ENCODE measurements around the gene C16orf74. TPM values are rescaled to one million over a fixed set of nuclear protein-coding genes. Genes with fewer than 3 reads are reported as not detected.

The C16orf74 gene
- total and polyA plus RNA-seq, 11 donors = 0.53 to 4.1 (median 1.6) TPM

DNA sequence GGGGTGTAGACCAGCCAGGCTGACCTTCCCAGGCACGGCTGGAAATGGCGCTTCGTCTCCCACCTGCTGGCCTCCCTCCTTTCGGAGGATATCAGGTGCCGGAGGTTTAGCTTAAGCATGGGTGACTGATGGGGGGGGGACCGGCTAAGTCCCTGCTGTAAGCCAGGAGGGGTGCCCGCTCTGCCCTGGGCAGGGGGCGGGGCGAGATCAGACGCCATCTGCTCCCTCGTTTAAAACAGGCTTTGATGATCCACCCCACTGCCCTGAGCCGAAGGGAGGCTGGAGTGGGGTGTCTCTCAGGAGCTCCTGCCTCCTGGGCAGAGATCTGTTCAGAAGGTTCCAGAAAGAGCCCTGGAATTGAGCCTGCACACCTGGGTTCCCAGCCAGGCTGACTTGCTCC lies 26.0 kb downstream of the C16orf74 start:
- ATAC-seq (peak in 1 of 4 donors; percentile 6), DNase-seq (no peak)
- H3K36me3 ChIP-seq = no peaks in the 10 kb centered on the region
- no peaks in the 10 kb centered on the region for H3K9me3 ChIP-seq
- peaks cover 0 to 4% (median 0%) of the 10 kb centered on the region in 12 donors for H3K4me1 ChIP-seq
- intact Hi-C loops (cut with DNase I) = loop anchor here in 2 of 10 donors (5.0 to 10.0 kb wide), 2 partner anchors 58 to 620 kb away; no protein-coding TSS in a partner anchor
- no peak overlapping the region for H3K27ac ChIP-seq
- TF ChIP-seq POLR2A (IDR thresholded peaks at IDR 0.05) = no peak
- TF ChIP-seq, protein P1, sequence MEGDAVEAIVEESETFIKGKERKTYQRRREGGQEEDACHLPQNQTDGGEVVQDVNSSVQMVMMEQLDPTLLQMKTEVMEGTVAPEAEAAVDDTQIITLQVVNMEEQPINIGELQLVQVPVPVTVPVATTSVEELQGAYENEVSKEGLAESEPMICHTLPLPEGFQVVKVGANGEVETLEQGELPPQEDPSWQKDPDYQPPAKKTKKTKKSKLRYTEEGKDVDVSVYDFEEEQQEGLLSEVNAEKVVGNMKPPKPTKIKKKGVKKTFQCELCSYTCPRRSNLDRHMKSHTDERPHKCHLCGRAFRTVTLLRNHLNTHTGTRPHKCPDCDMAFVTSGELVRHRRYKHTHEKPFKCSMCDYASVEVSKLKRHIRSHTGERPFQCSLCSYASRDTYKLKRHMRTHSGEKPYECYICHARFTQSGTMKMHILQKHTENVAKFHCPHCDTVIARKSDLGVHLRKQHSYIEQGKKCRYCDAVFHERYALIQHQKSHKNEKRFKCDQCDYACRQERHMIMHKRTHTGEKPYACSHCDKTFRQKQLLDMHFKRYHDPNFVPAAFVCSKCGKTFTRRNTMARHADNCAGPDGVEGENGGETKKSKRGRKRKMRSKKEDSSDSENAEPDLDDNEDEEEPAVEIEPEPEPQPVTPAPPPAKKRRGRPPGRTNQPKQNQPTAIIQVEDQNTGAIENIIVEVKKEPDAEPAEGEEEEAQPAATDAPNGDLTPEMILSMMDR (IDR thresholded peaks at IDR 0.05) = no peak
- H3K27me3 ChIP-seq = no peaks in the 10 kb centered on the region
- H3K4me3 ChIP-seq = no peak overlapping the region
- 76 to 92% (median 86%) methylated on average over 12 of the region's 12 CpGs for WGBS, 4 donors

DNA sequence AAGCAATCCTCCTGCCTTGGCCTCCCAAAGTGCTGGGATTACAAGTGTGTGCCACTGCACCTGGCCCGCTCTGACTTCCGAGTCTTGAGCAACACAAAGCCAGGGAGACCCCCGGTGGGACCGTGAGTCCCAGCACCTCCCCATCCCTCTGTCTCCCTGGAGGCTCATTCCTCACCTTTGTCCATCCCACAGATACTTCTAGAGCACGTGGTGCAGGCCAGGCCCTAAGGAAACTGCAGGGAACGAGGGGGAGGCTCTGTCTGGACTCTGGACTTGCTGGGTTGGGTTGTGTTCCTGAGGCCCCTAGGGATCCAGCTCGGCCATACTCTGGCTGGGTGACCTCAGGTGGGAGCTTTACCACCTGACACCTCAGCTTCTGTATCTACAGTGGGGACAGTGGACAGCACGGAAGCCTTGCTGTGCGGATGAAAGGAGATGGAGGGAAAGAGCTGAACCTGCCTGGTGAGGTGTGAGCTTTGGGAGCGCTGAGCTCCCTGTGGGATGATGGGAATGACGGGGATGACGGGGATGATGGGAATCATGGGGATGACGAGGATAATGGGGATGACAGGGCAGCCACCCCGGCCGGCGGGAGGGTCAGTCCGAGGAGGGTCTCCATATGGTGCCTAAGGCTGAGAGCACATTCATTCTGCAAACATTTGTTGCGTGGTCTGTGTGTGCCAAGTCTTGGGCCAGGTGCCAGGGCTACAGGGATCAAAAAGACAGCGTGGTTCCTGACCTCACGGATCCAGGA lies 26.6 kb downstream of the C16orf74 start:
- Histone ChIP-seq H3K9me3 (no peaks in the 10 kb centered on the region), H3K27me3 (no peaks in the 10 kb centered on the region), H3K4me1 (peaks cover 0 to 2% (median 0%) of the 10 kb centered on the region in 12 donors), H3K36me3 (no peaks in the 10 kb centered on the region), H3K4me3 (no peak overlapping the region), H3K27ac (no peak overlapping the region)
- intact Hi-C loops (cut with DNase I) = loop anchor here in 1 of 10 donors (10.0 kb wide), 1 partner anchor 620 kb away; no protein-coding TSS in a partner anchor
- ATAC-seq (peak in 1 of 4 donors; percentile 7), DNase-seq (no peak)
- TF ChIP-seq POLR2A (IDR thresholded peaks at IDR 0.05) = no peak
- TF ChIP-seq, protein P1 (IDR thresholded peaks at IDR 0.05) = no peak
- 78 to 86% (median 83%) methylated on average over 17 to 20 of the region's 20 CpGs for WGBS, 4 donors

DNA sequence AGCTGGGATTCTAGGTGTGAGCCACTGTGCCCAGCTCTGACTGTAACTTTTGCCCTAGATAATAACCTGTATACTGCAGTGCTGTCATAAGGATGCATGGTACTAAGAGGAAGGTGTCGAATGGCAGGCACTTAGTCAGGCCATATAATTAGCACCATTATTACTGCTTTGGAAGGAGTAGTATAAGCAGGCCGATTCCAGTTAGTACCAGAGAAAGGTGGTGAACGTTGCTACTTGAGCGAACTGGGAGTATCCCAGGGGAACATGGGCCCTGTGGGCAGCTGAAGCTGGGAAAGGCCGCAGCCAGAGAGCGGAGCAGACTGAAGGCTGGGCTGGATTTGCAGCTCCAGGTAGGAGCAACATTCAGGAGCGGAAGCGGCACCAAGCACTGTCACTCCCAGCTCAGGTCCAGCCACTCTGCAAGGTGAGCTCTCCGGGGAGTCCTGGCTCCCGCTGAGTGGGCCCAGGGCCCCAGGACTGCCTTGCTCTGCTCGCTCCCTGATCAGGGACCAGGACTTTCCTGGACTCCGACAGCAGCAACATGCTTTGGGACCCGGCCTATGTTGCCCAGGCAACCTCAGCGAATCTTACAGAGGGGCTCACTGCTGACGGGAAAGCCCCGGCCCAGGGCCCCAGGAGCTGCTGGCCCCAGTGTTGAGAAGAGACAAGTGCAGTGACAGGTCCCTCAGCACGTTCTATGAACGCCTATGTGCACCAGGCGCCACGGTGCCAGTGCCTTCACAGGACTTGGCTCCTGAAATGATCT lies 28.6 kb downstream of the C16orf74 start:
- H3K9me3 ChIP-seq = no peaks in the 10 kb centered on the region
- no peak overlapping the region for H3K4me3 ChIP-seq
- H3K27ac ChIP-seq = no peak overlapping the region
- 88 to 92% (median 89%) methylated on average over 7 to 20 of the region's 20 CpGs for WGBS, 4 donors
- peaks cover 0 to 13% (median 4%) of the 10 kb centered on the region in 12 donors for H3K4me1 ChIP-seq
- DNase-seq = no peak
- intact Hi-C loops (cut with DNase I) = loop anchor here in 1 of 10 donors (10.0 kb wide), 1 partner anchor 618 kb away; no protein-coding TSS in a partner anchor
- no peak for TF ChIP-seq POLR2A (IDR thresholded peaks at IDR 0.05)
- TF ChIP-seq, protein P1 (IDR thresholded peaks at IDR 0.05) = no peak
- peak in 1 of 4 donors; percentile 46 for ATAC-seq
- H3K36me3 ChIP-seq = no peaks in the 10 kb centered on the region
- H3K27me3 ChIP-seq = no peaks in the 10 kb centered on the region

DNA sequence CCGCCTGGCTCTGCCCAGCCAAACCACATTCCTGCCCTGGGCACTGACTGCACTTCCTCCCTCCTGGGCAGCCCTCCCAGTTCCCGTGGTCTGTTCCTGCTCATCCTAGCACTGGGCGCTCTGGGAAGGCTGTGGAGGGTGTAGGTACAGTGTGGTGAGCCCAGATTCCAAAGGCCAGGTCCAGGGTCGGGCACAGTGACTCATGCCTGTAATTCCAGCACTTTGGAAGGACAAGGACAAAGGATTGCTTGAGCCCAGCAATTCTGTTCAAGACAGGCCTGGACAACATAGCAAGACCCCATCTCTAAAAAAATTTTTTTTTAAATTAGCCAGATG lies 30.6 kb downstream of the C16orf74 start:
- no peak for TF ChIP-seq POLR2A (IDR thresholded peaks at IDR 0.05)
- TF ChIP-seq, protein P1 (IDR thresholded peaks at IDR 0.05) = no peak
- no peak for DNase-seq
- 81 to 92% (median 89%) methylated on average over 4 of the region's 4 CpGs for WGBS, 4 donors
- H3K4me3 ChIP-seq = no peak overlapping the region
- intact Hi-C loops (cut with DNase I) = loop anchor here in 1 of 10 donors (10.0 kb wide), 1 partner anchor 615 kb away; no protein-coding TSS in a partner anchor
- H3K27ac ChIP-seq = no peak overlapping the region
- peak in 2 of 4 donors; percentile 64 for ATAC-seq
- no peaks in the 10 kb centered on the region for H3K27me3 ChIP-seq
- no peaks in the 10 kb centered on the region for H3K9me3 ChIP-seq
- H3K36me3 ChIP-seq = no peaks in the 10 kb centered on the region
- H3K4me1 ChIP-seq = peaks cover 0 to 30% (median 7%) of the 10 kb centered on the region in 12 donors
